ENCODE data around the gene COA6.

GRCh38 chr1:234330843-234331215 is 42.4 kb upstream of the COA6 start:
- no peak for TF ChIP-seq EZH2phosphoT487 (IDR thresholded peaks at IDR 0.05; ENCODE audit: borderline replicate concordance)
- no peak for TF ChIP-seq EZH2 (IDR thresholded peaks at IDR 0.05)
- TF ChIP-seq CTCF (IDR thresholded peaks at IDR 0.05 in 2 of 3, conservative IDR thresholded peaks at IDR 0.05 in 1 of 3; ENCODE audit: borderline replicate concordance in 1 of 3, insufficient read depth in 1 of 3, low read depth in 2 of 3, low read length in 2 of 3), result no peak
- no peak for TF ChIP-seq POLR2A (IDR thresholded peaks at IDR 0.05; ENCODE audit: borderline replicate concordance, extremely low read depth, insufficient read depth, insufficient read length)
- no peak for TF ChIP-seq POLR2AphosphoS5 (IDR thresholded peaks at IDR 0.05; ENCODE audit: low read depth, low read length)
- TF ChIP-seq ELF1 (IDR thresholded peaks at IDR 0.05; ENCODE audit: borderline replicate concordance, low read depth), result no peak
- no peak for TF ChIP-seq REST (IDR thresholded peaks at IDR 0.05; ENCODE audit: low read depth)
- TF ChIP-seq YY1 (IDR thresholded peaks at IDR 0.05; ENCODE audit: extremely low read depth, insufficient replicate concordance, low read depth, low read length), result no peak
- no peak for TF ChIP-seq EGR1 (IDR thresholded peaks at IDR 0.05; ENCODE audit: low read depth)
- TF ChIP-seq RAD21 (IDR thresholded peaks at IDR 0.05; ENCODE audit: low read depth), result no peak
